RKO (cell line): ENCODE measurements around the gene DAAM1.

Source experiments
- DNase-seq: peaks from one replicate; pipeline ENCODE4 v3.0.0-alpha.2; 2016; ENCODE audit warnings: low spot score

The DAAM1 gene

DNA sequence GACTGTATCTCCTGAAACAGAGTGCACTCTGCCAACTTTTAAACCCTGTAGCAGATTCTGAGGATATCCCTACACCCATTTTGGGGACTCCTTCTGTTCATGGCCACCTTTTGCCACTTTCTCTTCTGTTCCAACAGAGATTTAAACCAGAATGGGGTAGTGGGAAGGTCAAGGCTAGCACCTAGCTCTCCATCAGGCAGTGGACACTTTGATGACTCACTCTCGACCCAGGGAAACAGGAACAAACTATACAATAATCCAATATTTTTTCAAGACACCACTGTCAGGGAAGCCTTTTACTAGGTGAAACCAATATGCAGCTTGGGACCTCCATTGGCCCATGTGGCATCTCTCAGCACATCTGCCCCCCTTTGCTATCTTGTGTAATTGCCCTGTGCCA lies 103.6 kb downstream of the DAAM1 start:
- no peak for DNase-seq

DNA sequence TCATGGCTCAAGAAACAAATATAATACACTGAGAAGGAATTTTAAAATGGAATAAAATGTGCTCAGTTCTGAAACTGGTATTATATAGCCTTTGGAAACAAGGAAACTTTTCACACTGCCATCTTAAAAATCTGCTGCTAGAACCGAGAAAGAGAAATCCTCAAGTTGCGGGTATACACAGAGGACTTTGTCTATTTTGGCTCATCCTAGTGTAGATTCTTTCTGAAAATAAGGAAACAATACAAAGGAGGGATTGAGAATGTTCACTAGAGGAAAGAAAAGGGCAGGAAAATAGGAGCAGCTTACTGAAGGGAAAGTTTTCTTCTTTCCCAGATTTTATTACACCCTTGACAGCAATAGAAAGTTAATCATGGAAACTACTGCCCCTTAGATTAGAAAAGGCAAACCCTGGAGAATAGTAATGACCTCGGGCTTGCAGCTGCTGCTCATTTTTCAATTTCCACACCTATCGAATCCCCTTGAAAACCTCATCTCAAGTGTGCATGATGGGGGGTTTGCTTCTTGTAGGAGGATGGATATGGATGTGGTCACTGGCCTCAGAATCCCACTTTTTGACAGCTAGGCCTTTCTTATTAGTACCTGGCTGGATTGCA lies 104.6 kb downstream of the DAAM1 start:
- DNase-seq: no peak

GRCh38 chr14:59293935-59294661 lies 105.6 kb downstream of the DAAM1 start:
- DNase-seq: no peak

- no peak for DNase-seq
Measured at GRCh38 chr14:59294662-59294992, 106.2 kb downstream of the DAAM1 start.

GRCh38 chr14:59295951-59296350 lies 107.5 kb downstream of the DAAM1 start:
- DNase-seq: no peak

DNA sequence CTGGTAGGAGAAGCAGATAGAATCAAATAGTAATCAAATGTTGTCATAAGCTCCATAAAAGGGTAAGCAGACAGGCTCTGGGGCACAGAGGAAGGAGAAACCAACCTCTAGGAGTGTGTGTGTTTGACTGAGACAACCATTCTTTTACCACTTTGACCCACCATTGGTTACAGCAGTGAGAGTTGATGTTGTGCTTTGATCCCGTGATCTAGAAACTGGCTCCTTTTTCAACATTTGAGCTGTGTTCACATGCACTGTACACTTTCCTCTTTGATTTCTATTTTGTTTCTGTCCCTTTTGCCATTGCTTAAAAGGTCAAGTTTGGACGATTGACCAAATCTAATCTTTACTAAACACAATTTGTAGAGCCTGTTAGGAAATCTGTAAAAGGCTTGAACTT lies 108.0 kb downstream of the DAAM1 start:
- no peak for DNase-seq

DNA sequence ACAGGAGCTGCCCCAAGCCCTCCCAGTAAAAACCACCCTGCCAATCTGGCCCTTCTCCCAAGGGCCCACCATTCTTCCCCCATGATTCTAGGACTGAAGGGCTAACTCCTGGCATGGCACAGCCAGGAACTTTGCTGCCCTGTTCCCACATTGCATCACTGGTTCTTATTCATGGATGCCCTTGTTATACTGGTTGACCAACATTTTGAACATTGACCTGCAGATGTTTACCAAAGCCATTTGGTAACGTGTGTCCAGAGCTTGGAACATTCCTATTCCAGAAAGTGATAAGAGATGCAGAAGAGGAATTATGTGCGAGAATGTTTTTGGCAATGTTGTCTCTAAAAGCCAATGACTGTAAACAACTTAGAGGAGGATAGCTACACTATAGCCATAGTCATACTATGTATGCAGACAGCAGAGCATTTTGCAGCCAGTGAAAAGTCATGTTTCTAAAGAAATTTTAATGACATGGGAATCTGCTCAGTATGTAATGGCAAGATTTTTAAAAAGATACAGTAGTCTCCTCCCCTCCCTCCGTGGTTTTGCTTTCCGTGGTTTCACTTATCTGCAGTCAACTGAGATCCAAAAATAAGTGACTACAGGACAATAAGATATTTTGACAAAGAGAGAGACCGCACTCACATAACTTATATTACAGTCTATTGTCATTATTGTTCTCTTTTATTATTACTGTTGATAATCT lies 108.8 kb downstream of the DAAM1 start:
- DNase-seq: no peak

DNA sequence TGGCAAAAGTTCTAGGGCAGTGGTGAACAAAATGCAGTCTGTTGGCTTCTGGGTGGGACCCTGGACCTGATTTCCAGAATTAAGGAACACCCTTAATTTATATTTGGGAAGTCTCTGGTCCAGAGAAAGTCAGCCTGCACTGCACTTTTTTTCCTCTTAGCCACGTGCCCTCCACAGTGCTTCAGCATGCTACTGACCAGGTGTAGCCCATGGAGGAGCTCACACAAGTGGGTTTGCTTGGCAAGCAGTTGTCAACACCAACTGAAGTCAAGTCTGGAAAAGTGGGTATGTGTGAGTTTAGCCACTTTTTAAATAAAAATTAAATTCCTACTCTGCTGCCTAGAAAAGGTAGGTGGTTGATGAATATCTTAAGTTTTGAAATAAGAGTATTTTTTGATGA lies 111.3 kb downstream of the DAAM1 start:
- DNase-seq: no peak

DNA sequence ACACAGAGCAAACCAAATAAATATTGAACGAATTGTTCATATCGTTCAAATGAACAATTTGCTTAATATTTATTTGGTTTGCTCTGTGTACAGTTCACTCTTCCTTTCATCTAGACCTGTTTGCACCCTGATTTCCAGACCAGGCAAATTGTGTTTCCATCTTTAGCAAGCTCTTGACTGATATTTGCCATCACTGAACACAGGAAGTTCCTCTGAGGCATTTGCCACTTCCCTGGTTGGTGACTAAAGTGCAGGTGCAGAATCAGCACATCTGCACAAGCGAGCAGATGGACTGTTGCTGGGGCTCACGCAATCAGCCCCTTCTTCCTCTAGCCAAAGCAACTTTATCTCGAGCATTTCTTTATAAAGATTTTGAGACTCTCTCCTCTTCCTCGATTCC lies 112.9 kb downstream of the DAAM1 start:
- no peak for DNase-seq

GRCh38 chr14:59302313-59302712 lies 113.8 kb downstream of the DAAM1 start:
- no peak for DNase-seq

DNA sequence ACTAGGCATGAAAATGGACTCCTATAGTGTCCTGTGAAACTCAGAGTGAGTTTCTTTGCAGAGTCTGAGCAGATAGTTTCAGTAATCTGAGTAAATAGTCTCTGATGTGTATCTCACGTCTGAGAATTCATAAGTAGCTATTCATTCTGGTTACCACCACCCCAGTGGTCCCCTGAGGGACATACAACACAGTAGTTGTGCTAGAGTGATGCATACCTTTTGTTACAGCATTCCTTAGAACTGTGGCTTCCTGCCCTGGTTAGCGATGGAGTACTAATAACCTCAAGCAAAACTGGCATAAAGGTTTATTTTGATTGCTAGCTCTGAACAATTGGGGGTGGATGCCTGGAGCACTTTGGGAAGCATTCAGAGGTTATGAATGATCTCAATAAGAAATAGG lies 114.7 kb downstream of the DAAM1 start:
- no peak for DNase-seq

- no peak for DNase-seq
Measured at GRCh38 chr14:59305231-59305630, 116.8 kb downstream of the DAAM1 start.

- DNase-seq: no peak
Measured at GRCh38 chr14:59305836-59306555, 117.5 kb downstream of the DAAM1 start.

GRCh38 chr14:59306775-59307174 lies 118.3 kb downstream of the DAAM1 start:
- DNase-seq: no peak

DNA sequence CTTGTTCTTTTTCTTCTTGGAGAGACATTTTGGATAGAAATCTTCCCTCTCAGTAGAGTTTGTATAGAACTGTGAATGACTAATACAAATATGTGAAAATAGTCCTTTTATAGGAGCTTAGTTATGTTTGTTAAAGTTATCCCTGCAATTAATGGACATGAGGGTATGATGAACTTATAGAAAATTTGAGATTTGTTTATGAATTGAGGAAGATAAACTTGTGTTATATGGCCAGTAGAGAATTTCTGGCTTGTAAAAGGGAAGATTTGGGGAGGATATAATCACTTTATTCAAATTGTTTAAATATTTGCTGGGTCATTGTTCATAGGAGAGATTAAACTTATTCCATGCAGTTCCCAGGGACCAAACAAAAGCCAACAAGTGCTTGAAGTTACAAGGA lies 119.6 kb downstream of the DAAM1 start:
- DNase-seq: no peak

DNA sequence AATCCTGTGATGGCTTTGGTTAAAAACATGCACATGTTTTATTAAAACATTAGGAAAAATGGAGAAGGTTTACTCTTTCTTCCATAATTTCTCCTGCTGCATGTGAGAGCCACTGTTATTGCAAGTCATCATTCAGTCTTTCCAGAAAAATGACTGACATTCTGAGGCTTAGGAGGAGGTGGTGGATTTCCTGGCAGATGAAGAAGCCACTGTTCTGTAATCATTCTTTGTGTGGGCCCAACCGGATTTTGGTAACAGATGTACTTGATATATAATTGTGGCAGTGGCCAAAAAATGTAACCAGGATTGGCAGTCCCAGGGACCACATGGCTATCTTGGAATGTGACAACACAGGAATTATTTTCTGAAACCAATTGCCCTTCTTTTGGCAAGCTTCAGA lies 120.2 kb downstream of the DAAM1 start:
- no peak for DNase-seq

GRCh38 chr14:59309291-59309900 lies 120.9 kb downstream of the DAAM1 start:
- DNase-seq: no peak

DNA sequence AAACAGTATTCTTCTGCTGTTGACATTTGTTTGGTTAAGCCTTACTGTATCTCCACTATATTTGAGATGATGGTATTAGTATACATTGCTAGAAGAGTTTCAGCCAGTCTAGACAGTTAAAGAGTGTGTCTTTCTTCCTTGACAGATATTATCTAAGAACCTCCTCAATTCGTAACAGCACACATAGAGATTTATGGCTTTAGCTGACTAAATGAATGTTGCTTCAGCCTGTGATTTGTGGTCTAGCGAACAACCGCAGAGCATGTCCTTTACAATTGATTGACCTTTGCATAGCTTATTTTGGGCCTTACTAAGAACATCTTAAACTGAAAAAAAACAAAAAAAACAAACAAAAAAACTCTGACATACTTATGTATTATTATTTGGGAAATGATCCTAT lies 122.2 kb downstream of the DAAM1 start:
- DNase-seq: no peak

DNA sequence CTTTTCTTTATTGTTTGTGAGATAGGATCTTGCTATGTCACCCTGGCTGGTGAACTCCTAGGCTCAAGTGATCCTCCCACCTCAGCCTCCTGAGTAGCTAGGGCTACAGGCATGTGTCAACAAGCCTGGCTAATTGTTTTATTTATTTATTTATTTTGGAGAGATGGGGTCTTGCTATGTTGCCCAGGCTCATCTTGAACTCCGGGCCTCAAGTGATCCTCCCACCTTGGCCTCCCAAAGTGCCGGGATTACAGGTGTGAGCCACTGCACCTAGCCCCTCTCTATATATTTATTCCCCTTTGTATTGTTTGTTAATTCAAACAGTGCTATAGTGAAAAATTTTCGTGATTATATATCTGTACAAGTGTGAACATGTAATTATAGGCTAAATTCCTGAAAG lies 123.3 kb downstream of the DAAM1 start:
- no peak for DNase-seq

DNA sequence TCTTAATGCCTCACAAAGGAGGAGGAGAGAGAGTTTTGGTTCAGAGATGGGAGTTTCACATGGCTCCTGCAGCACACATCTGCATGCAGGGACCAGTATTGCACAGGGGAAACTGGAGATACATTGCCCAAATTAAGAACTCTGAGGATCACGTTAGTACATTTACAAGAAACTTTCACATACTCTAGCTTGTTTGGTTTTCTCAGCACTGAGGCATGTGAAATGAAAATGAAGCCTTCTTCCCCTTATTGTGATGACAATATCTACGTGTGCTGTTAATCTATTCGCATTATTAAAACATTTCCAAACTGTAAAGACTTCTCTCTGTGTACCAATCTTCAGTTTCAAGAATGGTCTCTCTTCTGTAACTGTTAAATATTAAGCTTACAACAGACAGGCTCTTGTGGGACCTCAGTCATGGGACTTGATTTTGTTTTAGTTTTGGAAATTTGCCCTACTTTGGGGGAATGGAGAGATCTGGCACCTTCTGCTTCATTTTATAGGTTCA lies 124.7 kb downstream of the DAAM1 start:
- DNase-seq: no peak

DNA sequence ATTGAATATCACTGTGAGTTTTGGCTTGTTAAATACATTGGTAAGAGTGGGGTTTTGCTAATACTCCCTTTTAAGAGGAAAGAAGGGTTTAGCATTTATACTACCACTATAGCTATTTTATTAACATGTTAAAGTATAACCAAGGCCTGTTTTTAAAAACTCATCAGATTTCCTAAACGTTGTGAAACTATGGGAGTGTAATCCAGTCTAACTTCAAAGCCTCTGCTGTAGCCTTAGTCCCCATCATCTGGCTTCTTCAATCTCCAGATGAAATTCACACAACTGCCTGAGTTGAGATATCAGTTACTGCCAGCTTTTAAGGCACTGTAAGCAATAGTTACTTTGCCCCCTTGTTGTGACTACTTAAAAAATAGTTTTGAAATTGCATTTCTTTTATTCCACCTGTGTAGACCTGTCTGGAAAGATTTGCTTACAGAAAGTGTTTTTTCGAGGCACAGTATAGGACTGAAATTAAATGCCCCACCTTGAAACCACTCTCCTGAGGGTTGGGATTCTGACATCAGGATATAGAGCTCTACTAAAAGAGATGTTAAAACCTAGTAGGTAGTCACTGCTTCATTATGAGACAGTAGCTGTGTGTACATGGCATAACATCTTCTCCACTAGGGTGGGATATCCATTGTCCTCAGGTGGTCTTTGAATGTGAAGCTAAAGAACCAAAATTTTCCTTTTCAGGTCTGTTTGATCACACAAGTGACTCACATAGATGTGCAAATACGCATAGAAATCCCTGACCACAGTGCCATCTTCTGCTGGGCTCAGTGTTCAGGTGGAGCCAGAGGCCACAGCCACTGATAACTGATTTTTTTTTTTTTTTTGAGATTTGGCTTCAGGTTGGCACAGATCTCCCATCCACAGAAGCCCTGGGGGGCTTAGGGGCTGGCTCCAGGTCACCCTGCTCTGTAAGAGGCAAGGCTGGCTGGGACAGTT lies 125.5 kb downstream of the DAAM1 start:
- no peak for DNase-seq
